HG02759 (cell line): ENCODE results near the gene C1QB.

Experiments
- ATAC-seq: cut with Tn5 transposase; IDR thresholded peaks from one replicate; pipeline ENCODE4 v1.9.1; 2021; ENCODE audit warnings: mild to moderate bottlenecking, moderate library complexity; ENCODE audit not compliant: unreplicated experiment

Gene C1QB

DNA sequence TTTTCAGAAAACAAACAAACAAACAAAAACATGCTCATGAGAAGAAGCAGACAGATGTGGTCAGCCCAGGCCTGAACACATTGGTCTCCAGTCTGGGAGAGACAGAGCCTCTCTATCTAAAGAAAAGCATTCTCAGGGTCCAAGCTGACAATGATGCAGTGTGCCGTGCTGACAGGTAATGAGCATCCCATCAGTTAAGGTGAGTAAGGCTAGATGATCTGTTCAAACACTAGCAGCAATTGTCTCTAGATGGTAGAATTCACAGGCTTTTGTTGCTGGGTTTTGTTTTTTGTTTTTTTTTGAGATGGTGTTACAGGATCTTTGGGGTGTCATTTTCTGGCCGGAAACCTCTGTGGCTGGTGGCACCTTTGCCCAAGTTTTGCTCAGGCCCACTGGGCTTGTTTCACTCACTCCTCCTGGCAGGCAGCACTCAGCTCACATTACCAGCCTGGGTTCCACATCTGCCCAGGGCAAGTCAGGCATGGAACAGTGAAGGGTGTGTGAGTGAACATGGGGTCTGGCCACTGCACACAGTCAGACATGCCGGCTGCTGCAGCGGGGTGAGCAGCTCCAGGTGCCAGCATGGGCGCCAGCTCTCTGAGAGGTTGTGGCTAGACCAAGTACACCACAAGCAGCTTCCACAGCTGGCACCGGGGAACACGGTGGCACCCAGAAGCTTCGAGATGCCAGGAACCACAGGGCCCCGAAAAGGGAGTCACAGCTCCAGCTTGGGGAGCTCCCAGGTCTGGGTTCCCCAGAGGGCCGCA lies 19.2 kb upstream of the C1QB start:
- ATAC-seq, result no peak

- ATAC-seq, result no peak
These were observed 17.6 kb upstream of the C1QB start for GRCh38 chr1:22635436-22635835.

- no peak for ATAC-seq
These were observed 16.7 kb upstream of the C1QB start, which contains the start of gene C1QA for GRCh38 chr1:22636353-22636752. Gene C1QA, plus strand, starts transcription at chr1:22636628. Its CDS starts 989 bp downstream, at chr1:22637617.

GRCh38 chr1:22636927-22637326 lies 16.1 kb upstream of the C1QB start:
- no peak for ATAC-seq

- no peak for ATAC-seq
These were observed 15.1 kb upstream of the C1QB start for GRCh38 chr1:22637907-22638445.

DNA sequence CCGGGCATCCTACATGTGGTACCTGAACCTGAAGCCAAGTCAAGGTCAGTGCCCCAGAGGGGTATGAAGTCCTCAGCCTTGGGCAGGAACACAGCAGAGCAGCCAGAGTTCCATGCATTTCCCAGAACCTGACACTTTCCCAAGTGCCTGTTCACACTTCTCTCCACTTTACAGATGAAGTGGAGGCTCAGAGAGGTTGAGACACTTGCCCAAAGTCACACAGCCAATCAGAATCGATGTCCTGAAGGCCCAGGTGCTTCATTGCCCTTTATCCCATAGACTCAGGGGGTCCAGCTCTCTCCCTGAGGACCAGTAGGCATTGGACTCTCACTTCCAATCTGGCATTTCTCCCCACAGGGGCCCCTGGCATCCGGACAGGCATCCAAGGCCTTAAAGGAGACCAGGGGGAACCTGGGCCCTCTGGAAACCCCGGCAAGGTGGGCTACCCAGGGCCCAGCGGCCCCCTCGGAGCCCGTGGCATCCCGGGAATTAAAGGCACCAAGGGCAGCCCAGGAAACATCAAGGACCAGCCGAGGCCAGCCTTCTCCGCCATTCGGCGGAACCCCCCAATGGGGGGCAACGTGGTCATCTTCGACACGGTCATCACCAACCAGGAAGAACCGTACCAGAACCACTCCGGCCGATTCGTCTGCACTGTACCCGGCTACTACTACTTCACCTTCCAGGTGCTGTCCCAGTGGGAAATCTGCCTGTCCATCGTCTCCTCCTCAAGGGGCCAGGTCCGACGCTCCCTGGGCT lies 14.4 kb upstream of the C1QB start:
- no peak for ATAC-seq

GRCh38 chr1:22639286-22639685 lies 13.8 kb upstream of the C1QB start:
- no peak for ATAC-seq

DNA sequence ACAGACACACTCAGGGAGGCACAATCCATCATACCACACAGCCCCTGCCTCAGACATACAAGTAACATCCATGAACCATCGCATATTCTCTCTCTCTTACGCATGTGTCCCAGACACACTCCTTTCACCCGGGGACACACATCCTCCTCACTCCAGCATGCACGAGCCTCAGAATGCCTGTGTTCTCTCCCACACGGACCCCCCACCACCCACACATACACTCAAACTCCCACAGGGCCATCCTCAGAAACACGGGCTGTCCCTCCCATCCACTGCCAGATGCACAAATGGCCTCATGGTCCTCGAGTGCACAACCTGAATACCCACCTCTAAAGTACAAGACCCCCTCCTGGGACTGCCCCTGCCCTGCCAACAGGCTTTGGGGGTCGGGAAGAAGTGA lies 11.8 kb upstream of the C1QB start:
- ATAC-seq, result no peak

DNA sequence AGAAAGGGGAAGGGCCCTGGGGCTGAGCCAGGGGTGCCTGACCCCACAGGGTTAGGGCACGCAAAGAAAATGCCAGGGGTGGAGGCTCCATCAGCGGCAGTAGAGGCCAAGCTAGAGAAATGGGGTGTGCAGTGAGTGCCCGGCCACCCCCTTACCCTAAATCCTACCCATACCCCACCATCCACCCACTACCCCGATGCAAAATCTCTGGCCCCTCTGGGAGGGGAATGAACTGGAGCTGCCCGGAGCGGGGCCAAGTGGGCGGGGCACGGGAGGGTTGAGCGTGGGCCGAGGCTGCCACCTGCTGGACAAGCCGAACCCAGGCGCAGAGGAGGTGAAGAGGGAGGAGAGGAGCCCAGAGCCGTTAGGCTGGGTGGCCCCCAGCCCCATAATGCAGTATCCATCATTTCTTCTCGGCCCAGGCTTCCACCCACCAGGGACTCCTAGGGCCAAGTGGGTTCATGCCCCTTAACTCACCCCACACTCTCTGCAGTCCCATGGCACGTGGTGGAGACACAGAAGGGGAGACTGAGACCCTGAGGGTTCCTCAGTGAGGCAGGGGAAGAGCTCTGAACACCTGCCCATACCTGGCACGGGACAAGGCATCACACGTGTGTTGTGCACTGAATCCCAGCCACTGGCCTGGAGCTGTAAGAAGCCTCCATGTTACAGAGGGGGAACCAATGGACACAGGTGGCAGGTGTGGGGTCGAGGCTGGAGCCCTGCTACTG lies 11.0 kb upstream of the C1QB start:
- no peak for ATAC-seq

- no peak for ATAC-seq
These were observed 9.7 kb upstream of the C1QB start, which contains the start of gene C1QC for GRCh38 chr1:22643381-22643780. Gene C1QC, plus strand, starts transcription at chr1:22643633. Its CDS starts 391 bp downstream, at chr1:22644024.

DNA sequence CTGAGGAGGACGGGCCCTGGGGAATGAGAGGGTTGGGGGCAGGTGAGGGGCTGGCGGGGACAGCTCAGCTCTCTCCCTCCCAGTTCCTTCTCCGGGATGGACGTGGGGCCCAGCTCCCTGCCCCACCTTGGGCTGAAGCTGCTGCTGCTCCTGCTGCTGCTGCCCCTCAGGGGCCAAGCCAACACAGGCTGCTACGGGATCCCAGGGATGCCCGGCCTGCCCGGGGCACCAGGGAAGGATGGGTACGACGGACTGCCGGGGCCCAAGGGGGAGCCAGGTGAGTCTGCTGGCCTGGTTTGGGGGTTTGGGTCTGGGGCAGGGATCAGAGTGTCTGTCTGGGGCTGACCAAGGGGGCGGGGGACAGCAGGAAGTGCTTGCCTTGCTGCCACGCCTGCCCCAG lies 9.1 kb upstream of the C1QB start:
- no peak for ATAC-seq

GRCh38 chr1:22645931-22646330 lies 7.1 kb upstream of the C1QB start:
- ATAC-seq, result no peak

- no peak for ATAC-seq
These were observed 6.7 kb upstream of the C1QB start for GRCh38 chr1:22646384-22646783.

DNA sequence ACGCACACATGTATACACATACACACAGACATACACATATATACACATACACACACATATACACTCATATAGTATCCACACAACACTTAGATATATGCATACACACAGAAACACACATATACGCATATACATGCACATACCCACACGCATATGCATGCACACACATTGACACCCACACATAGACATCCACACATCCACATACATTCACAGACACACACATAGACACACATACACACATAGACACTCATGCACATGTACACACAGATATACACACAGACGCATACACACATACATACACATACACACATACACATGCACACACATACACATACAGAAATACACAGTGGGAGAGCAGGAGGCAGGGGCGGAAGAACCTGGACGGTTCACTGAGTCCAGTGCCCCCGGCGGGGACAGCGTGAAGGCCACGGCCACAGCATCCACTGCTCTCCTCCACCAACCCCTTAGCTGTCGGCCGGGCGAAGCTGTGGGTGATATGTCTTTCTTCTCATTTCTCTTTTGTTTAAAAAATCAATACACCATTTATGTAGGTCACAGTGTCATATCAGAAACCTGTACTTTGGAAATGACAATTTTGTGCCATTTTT lies 2.8 kb upstream of the C1QB start:
- ATAC-seq, result no peak

DNA sequence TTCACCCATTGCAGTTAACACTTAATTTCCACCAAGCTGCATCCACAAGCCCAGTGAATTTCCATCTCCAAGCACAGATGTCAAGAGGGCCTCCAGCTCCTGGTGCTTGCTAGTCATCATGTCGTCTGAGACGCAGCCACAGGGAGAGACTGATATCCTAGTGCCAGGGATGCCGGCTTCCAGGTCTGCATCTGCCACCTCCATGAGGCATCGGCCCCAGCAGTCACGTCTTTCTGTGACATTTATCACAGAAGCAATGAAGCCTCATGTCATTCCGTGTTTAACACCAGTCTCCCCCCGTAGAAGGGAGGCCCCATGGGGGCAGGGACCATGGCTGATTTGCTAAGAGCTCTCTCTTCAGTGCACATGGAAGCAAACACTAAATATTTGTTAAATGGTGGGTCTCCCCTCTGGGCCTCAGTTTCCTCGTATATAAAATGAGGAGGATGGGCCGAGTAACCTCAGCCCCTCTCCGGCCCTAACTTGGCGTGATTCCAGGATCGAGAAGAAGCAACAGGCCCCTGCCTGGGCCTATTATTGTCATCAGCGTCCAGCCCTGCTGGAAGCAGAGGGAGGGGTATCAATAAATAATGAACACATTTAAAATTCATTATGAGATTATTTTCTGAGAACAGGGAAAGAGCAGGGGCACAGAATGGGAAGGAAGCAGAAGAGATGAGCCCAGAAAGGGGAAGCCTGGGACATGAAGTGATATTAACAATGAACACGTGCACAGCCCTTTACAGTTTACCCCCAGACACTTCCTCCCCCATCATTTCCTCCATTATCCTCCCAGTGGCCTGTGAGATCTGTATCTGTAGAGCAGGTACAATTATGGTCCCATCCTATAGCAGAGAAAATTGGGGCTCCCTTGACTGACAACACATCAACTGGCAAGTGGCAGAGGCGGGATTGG lies 837 bp upstream of the C1QB start:
- no peak for ATAC-seq

DNA sequence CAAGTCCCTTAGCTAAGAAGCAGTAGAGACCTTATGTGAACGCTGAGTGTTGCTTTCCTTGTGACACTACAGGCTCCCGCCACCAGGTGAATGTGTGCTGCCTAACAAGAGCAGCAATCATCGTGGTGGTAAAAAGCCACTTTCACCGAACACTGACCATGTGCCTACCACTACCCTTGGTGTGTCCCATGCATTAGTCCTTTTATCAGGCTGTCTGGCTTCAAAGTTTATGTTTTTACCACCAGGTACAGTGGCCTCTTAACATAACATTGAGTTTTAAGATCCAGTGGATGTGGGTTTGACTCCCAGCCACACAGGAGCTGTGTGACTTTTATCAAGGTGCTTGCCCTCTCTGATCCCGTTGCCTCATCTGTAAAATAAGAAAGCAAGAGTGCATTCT lies 1.7 kb downstream of the C1QB start:
- no peak for ATAC-seq

DNA sequence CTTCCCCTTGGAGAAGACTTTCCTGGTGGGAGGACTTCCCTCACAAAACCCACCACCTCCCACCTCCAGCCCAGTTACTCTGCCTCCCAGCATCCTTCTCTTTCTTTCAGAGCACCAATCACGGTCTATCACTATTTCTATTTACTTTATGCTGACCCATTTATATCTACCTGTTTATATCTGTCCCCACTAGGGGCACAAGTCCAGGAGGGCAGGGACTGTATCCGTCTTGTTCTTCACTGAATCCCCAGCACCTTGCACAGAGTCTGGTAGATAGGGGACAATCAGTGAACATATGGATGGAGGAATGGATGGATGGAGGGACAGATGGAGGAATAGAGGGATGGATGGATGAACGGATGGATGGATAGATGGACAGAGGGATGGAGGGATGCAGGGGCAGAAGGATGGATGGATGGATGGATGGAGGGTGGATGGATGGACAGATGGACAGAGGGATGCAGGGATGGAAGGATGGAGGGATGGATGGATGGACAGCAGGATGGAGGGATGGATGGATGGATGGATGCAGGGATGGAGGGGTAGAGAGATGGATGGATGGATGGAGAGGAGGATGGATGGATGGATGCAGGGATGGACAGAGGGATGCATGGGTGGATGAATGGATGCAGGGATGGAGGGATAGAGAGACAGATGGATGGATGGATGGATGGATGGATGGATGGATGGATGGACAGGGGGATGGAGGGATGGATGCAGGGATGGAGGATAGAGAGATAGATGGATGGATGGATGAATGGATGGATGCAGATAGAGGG lies 5.5 kb downstream of the C1QB start:
- ATAC-seq, result no peak

- no peak for ATAC-seq
These were observed 7.7 kb downstream of the C1QB start for GRCh38 chr1:22660716-22661241.

DNA sequence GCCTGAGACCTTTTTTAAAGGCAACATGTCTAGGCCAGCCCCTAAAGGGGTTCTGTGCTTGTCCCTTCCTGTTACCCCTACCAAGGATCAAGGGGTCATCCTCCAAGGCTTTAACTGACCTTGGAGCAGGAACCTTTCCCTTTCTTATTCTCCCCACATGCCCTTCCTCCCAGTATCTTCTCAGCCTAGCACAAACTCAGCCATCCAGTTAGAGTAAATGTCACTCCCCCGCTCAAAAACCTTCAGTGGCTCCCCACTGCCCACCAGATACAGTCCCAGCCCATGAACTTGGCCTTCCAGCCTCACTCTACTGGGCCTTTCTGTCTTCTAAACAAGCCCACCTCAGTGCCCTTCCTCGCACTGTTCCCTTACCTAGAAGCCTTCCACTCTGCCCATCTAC lies 8.8 kb downstream of the C1QB start:
- ATAC-seq, result no peak
